Stimulated activated CD8-positive, alpha-beta memory T cell treated with anti-CD3 and anti-CD28 coated beads, Interleukin-7, amount 100 ng/mL, for 48 hours (primary cell): ENCODE data around the gene ARID1A.

Experiments used
- DNase-seq, 2 donors: peaks; one replicate each; pipeline ENCODE4 v3.0.0-alpha.2; 2020; ENCODE audit warnings: low read depth in 1 of 2; ENCODE audit errors: extremely low read depth in 1 of 2

ARID1A gene

DNA sequence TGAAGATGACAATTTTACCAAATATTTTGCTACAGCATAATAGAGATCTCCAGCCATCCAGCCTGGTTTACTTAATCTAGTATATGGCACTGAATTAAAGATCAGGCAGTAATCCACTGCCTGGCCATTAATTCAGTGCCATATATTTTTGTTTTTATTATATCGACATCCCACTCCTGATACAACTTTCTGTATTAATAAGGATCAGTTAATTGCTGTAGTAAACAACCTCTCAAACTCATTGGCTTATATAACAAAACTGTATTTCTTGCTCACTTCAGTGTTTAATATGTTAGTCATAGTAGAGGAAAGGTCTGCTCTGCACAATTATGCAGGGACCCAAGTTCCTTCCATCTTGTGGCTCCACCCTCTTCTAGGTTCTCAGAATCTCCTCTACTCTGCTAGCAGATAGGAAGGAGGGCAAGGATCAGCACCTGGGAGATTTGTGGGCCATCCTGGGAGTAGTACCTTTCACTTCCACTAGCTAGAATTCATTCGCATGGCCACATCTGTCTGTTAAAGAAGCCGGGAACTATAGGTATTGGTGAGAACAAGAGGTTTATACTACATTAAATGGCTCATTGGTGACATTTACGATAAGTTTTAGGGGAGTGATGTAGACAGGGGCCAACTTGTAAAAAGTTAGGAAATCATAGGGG is 127.1 kb downstream of the ARID1A start:
- no peak for DNase-seq

GRCh38 chr1:26824731-26825130 is 128.9 kb downstream of the ARID1A start:
- DNase-seq = no peak

- peak in 1 of 2 donors; percentile 47 for DNase-seq
Observed at GRCh38 chr1:26826261-26827105, 130.7 kb downstream of the ARID1A start, which contains the start of gene ZDHHC18. TSS of gene ZDHHC18 (plus strand) at chr1:26826688. CDS start at chr1:26826805, 117 bp downstream.

DNA sequence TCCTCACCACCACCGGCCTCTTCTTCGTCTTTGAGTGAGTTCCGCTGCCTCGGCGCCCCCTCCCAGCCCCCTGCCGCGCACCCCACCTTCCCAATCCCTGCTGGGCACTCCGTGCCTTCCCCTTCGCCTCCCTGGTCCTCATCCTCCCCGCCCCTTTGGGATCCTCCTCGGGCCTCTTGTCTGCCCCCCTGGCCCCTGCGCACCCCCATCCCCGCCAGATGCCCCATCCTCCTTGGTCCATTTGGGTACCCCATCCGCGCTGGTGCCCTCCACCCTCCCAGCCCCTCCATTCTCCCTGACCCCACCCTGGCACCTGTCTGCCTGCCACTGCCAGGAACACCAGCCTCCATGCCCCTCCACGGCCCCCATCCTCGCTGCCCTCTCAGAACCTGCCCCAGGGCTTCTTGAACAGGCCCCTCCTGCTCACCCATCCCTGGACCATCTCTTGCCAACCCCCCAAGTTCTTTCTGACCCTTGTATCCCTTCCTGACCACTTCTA is 131.3 kb downstream of the ARID1A start:
- no peak for DNase-seq

DNA sequence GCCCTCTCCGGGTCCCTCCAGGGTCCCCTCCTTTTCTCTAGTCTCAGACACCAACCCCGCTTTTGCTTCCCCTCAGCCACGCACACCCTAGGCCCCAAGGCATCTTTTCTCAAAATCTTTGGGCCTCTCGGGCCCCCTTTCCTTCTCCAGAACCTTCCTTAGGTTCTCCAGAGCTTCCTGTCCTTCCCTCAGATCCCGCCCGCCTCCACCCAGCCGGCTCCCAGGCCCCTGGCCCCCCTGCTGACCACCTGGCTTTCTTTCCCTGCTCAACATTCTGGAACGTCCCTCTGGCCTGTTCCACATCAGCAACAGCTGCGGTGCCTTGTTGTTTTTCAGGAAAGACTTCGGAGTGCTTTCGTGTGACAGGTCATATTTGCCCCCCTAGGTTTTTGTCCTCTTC is 131.8 kb downstream of the ARID1A start:
- no peak for DNase-seq

DNA sequence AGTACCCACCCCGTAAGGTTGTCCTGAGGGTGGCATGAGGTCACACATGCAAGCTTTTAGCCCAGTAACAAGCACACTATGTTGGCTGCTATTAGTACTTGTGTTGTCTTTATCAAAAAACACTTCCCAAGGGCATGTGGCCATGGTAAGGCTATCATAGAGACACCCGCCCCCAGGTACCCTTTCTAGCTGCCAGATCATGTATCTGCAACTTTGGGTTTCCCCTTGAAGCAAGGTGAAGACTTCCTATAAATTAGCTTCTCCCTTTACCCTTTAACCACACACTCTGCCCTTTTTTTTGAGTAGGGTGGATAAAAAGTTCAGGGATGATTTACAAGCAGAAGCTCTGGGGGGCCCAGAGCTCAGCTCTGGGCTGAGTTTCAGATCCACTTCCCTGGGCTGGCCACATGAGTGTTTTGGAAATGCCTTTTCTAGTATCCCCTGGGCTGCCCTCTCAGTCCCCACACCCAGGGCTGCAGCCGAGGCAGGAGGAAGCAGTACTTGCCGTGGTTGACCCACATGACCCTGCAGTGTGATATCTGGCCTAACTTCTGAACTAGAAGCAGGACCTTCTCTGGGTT is 132.7 kb downstream of the ARID1A start:
- DNase-seq = no peak

DNA sequence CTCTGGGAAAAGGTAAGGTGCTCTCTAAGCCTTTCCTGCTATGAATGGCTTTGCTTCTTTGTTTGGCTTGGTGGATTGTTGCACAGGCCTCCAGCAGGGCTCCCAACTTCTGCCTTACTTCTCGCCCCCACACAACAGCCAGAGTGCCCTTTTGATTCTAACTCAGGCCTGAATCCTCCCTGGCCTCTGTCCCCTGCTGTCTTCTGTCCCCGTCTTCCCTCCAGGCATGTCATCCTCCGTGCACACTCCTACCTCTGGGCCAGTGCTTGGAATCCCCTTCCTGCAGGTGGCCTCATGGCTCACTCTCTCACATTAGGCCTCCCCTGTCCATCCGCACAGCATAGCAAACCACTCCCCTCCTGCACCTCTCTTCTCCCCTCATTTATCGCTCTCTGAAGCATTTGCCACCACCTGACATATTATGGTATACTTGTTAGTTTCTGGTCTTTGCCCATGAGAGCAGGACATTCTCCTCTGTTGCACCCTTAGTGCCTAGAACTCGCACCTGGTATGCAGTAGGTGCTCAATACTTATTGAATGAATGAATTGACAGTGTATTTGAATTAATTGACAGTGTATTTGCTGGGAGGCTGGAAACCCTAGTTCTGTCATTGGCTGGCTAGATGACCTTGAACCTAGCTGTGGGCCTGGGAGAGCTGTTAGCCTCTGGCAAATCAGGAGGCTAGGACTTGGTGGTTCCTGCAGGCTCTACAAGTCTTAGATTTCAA is 133.5 kb downstream of the ARID1A start:
- no peak for DNase-seq

- DNase-seq = no peak
Observed at GRCh38 chr1:26831059-26831458, 135.2 kb downstream of the ARID1A start.
